Ecto neural progenitor cell (in vitro differentiated cells): ENCODE results near the gene SPAG4.

Source experiments
- DNase-seq: peaks from one replicate; pipeline ENCODE4 v3.0.0-alpha.2; 2018; ENCODE audit warnings: low spot score

SPAG4 gene

DNA sequence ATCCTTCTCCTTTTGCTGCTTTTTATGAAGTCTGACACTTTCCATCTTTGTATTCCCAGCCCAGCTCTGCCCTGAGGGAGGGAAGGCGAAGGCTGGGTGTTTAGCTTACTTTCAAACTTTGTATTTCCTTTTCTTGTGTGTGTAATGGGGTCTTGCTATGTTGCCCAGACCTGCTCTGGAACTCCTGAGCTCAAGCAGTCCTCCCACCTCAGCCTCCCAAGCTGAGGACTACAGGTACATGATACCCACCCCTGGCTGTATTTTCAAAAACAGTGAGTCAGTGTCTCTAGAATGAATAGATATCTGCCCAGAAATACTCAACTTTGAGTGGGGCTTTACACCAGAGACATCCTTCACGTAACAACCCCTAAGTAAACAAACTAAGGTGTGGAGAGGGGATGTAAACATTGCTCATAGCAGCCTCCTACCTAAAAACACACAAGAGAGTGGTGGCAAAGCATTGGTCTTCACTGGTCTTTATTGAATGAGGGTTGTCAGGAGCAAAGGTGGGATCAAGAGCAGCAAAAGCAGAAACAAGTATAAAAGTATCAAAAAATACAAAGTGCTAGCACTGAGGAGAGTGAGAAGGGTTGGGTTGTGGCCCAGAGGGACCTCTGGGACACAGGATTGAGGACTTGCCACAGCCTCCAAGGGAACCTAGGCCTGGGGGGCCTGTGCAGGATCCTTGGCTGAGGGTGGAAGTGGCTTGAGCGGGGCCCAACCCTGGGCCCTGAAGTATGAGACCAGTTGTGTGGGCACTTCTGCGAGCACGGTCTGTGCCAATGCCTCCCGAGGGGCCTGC lies 10.2 kb downstream of the SPAG4 start:
- peak; percentile 25 for DNase-seq

DNA sequence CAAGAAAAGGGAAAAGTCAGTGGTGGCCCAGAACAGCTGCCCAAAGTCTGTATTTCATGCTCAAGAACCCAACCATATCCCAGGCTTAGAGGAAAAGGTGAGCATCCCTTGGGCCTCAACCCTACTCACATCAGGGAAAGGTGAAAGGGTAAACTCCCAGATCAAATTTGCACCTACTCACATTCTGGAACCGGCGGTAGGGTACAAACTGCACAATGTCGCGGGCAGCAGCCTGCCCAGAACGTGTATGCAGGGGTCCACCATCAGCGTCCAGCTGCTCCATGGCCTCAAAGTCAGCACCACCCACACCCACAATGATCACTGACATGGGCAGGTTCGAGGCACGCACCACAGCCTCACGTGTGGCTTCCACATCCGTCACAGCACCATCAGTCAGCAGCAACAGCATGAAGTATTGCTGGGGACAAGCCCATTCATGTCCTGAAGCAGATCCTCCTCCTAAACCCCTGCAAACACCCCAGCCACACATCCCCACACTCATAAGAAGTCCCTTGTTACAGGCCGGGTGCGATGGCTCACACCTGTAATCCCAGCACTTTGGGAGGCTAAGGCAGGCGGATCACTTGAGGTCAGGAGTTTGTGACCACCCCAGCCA lies 10.9 kb downstream of the SPAG4 start:
- peak; percentile 29 for DNase-seq

DNA sequence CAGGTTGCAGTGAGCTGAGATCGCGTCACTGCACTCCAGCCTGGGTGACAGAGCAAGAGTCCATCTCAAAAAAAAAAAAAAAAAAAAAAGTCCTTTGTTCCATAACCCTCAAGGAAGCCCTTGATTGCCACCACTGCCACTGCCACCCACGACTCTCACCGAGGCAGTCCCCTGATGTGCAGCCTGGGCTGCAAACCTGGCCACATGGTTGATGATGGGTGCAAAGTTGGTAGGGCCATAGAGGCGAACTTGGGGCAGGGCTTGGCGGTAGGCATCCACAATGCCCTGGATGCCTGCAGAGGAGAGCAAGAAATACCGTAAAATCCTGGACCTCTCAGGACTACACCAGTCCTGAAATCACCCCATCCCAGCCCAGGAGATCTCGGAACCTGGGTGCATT lies 11.5 kb downstream of the SPAG4 start:
- DNase-seq, result peak; percentile 21

DNA sequence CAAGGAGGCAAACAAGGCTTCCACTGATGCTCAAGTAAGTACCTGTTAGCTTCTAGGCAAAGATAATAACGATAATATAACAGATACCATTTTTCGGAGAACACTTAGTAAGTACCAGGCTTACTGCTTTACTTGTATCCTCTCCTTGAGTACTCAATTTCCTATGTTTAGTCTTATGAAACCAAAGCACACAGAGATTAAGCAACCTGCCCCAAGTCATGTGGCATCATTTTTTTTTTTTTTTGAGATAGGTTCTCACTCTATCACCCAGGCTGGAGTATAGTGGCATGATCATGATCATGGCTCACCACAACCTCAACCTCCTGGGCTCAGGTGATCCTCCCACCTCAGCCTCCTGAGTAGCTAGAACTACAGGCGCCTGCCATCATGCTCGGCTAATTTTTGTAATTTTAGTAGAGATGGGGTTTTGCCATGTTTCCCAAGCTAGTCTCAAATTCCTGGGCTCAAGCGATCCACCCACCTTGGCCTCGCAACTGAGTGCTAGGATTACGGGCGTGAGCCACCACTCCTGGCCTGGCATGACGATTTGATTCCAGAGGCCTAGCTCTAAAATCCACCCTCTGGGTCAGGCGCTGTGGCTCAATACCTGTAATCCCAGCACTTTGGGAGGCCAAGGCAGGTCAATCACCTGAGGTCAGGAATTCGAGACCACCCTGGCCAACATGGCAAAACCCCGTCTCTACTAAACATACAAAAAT lies 14.0 kb downstream of the SPAG4 start:
- DNase-seq, result peak; percentile 9

DNA sequence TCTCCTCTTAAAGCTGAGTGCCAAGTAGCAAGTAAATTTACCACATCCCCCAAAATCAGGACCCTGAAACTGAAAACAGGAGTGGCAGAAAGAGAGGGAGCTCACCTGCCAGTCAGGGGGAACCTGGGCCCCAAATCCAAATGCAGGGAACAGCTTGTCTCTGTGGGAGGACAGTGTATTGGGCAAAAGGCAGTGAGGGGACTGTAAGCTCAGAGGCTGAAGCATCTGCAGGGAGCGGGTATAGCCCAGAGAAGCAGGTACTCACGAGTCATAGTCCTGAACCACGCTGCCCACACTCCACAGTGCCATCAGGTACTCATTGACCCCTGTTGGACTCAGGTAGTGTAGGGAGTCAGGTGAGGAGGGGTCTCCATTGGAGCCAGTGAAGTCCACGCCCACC lies 15.0 kb downstream of the SPAG4 start:
- peak; percentile 25 for DNase-seq

DNA sequence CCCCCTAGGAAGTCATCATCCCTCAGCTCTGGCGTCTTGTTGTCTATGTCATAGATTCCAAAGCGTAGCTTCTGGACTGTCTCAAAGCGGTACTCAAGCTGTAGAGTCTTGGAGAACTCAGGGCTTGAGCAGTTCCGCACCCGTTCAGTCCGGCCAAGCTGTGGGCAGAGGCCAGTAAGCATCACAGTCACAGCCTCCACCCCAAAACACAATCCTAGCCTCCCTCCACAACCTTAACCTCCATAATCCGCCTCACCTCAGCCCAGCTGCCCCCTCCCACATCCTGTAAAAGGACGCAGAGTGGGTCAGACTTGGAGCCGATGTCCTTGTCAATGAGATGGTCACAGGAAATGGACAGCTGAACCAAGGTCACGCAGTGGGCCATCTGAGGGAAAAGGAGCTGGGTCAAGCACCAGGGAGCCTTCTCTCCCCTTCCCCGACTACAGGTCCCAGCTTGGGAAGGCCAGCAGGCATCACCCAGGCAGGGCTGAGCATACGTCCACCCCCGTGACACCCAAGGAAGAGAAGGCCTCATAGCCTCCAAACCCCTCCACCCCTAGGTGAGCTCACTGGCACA lies 17.0 kb downstream of the SPAG4 start:
- peak; percentile 28 for DNase-seq

DNA sequence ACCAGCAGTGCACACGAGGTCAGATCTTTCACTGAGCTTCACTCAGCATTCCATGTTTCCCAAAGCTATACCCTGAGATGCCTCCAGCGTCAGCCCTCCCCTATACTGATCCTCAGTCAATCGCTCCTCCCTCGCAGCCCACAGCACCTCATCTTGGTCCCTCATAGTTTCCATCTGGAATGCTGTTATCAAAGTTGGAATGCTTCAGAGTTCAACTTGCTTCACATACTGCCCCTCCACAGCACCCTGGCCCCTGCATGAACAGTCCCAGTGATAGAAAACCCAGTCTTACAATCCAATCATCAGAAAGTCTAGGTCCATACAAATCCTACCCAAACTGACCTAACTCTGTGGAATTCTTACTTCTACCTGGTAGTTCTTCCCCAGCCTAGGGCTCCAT lies 20.0 kb downstream of the SPAG4 start:
- DNase-seq, result peak; percentile 28

DNA sequence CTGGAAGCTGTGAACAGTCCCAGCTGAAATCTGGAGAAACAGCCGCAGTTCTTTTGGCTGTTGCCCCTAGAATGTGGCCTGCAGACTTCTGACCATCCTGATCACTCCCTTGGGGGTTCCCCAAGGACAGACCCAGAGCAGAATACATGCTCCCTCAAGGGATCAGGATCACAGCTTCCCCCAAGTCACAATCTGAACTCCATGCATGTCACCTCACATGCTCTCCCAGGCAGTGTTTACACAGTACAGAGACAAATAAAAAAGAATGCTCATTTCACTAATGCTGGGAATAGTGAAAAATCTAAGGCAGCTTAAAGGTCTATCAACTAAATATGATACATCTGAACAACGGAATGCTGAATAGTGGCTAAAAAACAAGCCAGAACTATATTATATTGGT lies 20.5 kb downstream of the SPAG4 start:
- DNase-seq, result peak; percentile 14

DNA sequence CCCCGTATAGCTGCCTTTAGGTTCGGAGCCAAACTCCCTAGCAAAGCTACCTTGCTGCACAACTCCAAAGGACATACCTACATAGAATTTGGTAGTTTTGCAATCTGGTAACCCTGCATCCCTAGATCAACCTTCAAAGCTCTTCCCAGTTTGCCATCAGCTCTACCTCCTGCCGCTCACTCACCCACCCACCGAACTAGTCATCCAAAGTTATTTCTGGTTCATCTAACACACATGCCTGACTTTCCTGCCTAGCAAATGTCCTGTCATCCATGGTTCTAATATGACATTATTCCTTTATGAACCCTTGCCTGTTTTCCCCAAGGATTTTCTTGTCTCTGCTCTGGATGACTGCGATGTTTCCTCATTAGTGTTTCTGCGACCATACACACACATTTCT lies 21.6 kb downstream of the SPAG4 start:
- peak; percentile 14 for DNase-seq

DNA sequence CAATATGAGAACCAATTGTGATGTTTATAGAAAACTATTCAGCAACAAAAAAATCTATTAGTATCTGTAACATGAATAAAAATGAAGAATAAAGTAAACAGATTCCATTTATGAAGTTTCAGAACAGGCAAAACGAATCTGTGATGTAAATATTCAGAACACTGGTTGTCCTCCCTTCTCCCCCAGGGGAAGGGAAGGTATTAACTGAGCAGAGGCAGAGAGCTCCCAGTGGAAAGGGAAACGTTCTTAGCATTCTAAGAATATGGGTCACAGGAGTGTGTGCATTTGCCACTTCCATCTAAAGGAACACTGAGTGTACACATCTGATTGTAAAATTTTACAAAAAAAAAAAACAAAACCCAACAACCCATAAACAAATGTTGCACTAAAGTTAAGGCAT lies 23.1 kb downstream of the SPAG4 start:
- DNase-seq, result no peak

DNA sequence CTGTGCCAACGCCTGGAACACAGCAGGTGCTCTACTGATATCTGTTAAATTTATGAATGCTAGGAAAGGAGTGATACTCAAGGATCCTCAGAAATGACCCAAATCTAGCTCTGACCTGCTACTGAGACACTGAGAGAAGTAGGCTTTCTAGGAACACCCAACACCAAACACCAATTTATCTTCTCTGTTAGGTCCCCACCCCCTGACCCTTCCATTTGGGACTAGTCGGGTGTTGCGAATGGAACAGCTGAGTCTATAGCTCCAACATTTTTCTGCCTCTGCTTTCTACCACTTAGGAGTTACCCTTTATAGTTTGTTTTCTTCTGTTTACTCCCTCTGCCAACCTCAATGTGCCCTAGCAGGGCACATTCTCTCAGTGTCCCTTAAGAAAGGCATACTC lies 25.1 kb downstream of the SPAG4 start:
- peak; percentile 19 for DNase-seq

DNA sequence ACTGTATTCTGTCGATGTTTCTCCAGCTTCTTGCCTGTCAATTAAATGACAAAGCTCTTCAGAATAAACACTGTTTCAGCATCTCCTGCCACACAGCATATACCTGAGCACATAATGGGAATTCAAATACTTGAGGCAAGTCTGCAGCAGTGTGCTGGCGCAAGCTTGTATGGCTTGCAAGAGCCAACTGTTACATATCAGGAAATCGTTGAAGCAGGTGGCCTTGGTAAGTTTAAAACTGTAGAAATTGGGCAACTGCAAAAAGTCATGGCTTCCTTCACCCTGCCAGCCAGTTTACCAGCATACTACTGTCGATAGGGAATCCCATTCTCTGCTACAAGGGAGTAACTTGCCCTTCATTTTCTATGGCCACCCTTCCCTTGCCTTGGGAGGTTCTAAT lies 26.1 kb downstream of the SPAG4 start:
- peak; percentile 14 for DNase-seq

DNA sequence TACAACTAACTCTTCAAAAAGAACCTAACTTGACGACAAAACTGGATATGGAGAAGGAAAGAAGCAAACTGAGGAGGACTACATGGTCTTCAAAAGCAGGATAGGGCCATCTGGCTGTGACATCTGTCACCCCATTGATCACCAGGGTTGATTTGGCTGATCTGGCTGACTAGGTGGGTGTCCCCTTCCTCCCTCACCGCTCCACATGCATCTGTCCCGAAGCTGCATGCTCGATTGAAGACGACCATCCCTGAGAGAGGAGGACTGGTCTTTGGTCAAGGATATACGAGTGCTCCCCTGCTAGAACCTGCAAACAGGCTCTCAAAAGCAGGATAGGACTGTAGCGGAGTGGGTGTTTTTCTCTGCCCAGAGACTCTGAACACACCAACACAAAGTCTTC lies 27.4 kb downstream of the SPAG4 start:
- peak; percentile 34 for DNase-seq

DNA sequence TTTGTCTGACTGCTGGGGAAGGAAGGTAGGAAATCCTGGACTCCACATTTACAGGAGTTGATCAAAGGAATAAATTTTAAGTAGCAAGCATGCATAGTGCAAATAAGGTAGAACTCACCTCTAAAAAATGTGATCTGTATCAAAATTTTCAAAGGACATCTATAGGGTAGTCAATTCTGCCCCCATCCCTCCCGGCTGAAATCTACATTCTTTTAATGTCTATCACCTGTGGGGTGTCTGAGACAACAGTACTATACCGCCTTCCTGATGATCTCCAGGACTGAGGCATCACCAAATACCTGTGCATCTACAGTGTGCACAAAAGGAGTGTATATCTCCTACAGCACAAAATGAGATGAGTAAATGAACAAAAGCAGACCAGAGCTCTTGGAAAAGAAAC lies 29.2 kb downstream of the SPAG4 start:
- no peak for DNase-seq

DNA sequence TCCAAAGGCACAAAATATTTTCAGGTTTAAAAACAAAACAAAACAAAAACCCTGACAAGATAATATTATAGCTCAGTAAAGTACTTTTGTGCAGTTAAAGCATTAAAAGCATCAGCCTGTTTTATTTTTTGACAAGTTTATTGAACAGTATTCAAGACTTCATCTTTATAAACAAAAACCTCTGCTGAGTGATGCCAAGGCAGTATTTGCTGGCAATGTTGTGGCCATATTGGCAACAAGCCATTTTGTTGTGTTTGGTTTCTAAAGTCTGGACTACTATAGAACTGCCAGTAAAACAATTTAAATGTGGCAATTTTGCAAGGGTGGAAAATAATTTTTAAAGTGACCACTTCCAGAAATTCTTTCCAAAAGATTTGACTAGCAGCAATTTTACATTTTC lies 33.2 kb downstream of the SPAG4 start:
- DNase-seq, result no peak

DNA sequence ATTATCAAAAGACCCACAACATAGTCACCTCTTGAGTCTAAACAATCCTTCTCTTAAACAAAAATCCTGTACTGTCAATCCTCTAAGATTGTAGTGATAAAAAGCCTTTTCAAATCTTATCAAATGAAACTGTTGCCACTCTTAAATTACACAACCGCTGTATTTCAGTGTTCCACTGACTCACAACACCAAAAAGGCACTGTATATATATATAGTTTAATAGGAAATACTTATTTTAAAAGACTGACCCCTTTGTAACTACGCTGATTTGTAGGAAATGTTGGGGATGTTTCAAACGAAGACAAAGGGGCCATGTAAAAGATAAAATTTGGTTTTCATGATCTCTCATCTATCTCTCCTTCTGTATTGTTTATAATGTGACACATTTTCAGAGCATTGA lies 35.0 kb downstream of the SPAG4 start:
- DNase-seq, result no peak

DNA sequence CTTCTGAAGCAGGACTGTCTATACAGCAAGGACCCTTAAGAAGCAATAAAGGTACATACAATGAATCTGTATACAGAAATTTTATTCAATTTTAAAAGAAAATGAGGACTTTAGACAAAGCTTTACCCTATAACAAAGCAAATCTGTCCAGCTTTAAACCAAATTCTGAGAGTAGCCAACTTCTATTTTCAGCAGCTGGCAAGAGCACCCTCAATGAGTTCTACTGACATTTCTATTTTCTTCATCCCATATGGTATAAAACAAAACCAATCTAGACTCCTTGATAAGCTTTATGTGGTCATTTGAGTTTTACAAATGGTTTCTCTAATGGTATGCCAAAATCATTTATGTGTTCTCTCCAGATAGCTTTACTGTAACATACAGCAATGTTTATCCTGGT lies 36.3 kb downstream of the SPAG4 start:
- DNase-seq, result no peak

DNA sequence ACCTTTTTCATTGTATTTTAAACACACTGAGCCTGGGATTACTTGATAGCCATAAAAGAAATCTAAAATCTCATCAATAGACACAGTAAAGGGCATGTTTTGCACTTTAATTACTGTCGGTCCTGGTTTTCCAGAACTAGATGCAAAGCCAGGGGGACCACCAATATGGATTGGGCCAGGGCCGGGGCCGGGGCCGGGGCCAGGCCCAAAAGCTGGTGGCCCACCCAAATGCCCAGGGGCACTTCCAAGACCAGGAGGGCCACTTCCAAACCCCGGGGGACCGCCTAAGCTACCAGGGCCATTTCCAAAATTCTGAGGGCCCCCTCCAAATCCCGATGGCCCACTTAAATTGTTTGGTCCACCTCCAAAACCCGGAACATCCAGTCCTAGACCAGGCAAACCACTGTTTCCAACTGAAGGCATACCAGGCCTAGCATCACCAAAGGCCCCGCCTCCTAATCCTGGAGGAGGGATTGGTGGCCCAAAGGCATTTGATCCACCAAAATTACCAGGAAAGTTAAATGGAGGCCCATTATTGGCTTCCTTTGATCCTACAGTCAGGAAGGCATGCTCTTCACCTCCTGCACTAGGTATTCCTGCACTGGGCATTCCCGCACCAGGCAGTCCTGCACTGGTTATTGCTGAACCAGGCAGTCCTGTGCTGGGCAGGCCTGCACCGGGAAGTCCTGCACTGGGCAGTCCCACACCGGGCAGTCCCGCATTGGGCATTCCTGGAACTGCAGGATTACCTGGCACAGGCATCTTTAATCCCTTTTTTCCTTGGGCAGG lies 37.2 kb downstream of the SPAG4 start:
- DNase-seq, result peak; percentile 34

DNA sequence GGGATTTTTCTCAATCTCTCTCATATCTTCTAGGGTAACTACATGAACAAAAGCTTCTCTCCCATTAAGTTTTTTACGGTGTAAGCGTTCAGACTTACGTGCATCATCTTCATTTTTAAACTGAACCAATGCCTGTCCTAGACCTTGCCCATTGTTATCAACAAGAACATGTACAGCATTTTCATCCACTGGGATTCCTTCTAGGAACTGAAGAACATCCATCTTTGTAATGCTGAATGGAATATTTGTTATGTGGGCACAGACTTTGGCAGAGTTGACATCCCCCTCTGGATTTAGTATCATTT lies 37.8 kb downstream of the SPAG4 start:
- no peak for DNase-seq

DNA sequence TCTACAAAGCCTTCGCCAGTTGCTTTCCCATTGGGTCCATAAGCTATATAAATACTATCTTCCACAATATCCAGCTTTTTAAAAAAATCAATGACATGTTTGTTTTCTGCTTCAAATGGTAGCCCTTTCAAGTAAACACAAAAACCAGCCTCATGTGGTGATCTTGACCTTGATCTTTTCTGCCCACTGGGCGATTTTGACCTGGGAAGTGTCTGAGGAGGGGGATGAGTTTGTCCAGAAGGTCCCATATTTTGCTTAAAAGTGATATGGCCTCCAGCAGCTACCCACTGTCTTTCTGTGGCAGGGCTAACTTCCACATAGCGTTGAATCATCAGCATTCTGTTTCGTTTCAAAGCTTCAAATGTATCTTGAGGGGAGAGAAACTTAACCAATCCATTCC lies 38.3 kb downstream of the SPAG4 start:
- DNase-seq, result no peak

DNA sequence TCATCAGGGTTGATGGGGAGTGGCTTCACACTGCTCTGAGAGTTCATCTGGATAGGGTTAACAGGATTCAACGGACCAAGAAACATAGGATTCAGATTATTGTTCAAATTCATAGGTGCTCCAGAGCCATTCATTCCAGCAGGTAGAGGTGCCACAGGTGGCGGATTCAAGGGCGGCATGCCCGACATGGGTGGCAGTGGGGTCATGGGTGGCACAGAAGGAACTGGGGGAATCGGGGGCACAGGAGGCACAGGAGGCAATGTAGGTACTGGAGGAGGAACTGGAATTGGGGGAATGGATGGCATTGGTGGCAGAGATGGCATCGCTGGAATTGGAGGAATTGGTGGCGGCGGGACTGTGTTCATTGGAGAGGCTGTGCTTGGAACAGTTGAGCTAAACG lies 38.8 kb downstream of the SPAG4 start:
- DNase-seq, result peak; percentile 20

DNA sequence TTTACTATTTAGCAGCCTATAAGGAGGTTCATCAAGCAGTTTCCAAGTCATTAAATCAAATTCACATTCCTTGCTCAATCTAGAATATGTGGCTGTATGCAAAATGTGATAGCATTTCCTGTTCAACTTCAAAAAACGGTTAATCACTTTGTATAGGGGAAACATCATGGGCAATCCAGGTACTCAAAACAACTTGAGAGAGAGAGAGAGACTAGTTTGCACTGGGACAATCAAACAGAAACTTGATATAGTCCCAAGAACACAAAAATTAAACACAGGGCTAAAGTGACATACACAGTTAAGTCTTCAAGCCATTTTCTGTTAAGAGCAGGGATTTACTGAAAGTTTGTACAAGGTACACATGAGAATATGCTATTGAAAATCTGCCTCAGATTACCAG lies 41.6 kb downstream of the SPAG4 start:
- DNase-seq, result no peak
